HG03439 (cell line): ENCODE measurements around the gene CFAP100.
A peak's percentile ranks its signal among the peaks of the same experiment; 100 is the strongest.

Source experiments
- ATAC-seq: cut with Tn5 transposase; IDR thresholded peaks from one replicate; pipeline ENCODE4 v1.9.1; 2021; ENCODE audit warnings: mild to moderate bottlenecking, moderate library complexity; ENCODE audit not compliant: unreplicated experiment

CFAP100 gene

DNA sequence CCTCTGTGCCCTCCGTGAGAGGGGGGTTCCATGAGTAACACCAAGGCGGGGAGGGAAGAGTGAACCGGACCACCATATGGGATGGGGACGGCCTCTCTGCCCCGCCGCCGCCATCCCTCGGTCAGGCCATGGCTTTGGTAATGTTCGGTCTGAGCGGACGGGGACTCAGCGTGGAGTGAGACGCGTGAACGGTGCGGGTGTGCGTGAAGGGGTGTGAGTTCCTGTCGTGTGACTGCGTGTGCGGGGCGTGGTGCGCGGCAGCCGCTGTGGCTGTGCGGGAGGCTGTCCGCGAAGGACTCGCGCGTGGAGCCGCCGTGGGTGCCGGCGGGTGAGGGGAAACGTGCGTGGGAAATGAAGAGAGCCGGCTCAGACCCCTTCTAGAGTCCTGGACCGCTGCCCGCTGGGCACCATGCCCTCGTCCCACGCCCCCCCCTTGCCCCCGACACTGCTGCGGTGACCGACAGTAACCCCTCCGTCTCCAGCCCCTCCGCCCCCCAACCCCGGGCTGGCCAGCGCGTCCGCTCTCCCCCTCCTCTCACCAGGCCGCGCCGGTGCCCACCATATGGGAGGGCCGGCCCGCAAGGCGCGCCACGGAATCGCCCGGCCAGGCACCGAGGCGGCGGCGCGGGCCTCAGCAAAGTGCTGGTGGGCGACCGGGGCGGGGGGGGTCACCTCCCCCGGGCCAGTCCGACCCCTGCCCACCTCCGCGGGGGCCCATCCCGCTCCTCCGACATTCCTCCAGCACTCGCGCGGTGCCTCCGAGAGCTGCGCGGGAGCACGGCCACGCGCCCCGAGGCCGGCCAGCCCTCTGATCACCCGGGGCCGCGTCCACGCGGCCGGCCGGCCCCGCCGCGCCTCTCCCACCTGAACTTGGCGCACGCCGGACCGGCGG, 38.1 kb upstream of the CFAP100 start:
- no peak for ATAC-seq

DNA sequence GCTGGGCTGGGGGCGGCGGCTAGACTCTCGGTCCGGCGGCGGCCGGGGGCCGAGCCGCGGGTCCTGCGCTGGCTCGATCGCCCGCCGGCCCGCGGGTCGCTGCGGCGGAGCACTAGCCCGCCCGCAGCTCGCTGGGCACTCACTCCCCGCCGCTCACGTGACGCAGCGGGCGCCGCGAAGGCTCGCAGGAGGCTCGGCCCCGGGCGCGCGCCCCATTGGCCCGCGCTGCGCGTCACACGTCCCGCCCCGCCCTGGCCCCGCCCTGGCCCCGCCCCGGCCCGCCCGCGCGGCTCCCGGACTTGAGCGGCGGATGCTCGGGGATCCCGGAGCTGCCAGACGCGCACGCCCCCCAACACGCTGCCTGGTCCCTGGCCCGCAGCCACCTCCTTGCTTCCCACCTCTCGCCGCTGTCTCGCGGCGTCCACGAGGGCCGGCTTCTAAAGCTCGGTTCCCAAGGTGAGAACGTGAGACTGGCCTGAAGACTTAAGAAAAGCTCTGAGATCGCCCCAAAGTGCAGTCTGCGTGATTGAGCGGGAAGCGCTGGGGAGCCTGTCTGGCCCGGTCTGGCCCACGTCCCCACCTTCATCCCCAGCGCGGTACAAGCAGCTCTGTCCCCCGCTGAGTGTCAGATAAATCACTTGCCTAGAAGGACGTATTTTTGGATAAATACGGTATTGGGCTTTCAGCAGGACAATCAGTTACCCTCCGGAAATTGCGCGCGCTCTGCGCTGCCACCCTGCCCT, 37.2 kb upstream of the CFAP100 start, which contains the start of gene KLF15:
TSS of gene KLF15 (minus strand) at position 114 of the 743 bp plus-strand sequence. CDS start 4,486 bp downstream, outside the sequence.
- ATAC-seq, result peak; percentile 82

DNA sequence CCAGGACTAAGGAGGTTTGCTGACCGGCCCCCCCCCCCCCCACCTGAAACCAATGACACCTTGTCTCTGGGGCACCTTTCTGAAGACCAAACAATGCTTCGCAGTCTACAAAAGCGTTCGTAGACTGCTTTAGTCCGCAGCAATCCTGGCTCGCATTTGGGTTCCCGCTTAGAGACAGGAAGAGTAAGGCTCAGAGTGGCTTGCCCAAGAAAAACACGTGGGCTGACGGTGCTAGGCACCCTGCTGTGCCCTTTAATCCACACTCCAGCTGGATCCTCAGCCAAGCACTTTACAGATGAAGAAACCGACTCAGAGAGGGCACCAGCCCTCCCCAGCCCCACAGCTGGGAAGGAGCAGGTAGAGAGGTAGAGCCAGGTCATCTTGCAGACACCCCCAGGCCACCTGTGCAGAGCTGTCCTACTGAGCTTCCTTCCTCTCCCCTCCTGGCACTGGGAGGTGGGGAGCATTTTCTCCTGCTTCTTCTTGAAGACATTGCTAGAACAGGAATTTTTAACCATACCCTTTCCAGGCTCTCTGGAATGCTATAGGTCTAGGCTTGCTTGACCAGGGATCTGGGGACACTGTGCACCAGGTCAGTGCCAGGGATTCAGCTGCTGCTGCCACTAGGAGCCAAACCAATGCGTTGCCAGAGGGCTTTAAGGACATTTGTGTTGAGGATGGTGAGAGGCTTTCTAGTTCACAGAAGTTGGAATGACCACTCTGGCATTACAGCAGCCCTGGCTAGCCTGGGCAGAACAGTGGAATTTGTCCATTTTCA, 36.5 kb upstream of the CFAP100 start:
- no peak for ATAC-seq

DNA sequence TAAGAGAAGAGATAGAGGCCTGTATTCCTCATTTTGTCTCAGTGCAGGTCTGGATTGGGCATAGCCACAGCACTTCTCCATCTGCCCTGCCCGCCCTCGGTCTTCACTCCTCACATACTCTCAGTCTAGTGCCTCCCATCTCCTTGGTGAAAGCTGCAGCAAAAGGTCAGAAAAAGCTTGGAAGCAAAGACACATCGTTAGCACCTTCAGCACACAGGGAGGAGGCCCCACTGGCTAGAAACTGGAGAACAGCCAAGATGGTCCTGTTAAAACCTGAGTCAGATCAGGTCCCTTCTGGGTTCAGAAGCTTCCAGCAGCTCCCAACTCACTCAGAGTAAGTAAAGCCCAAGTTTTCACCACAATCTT, 35.9 kb upstream of the CFAP100 start:
- ATAC-seq, result no peak

DNA sequence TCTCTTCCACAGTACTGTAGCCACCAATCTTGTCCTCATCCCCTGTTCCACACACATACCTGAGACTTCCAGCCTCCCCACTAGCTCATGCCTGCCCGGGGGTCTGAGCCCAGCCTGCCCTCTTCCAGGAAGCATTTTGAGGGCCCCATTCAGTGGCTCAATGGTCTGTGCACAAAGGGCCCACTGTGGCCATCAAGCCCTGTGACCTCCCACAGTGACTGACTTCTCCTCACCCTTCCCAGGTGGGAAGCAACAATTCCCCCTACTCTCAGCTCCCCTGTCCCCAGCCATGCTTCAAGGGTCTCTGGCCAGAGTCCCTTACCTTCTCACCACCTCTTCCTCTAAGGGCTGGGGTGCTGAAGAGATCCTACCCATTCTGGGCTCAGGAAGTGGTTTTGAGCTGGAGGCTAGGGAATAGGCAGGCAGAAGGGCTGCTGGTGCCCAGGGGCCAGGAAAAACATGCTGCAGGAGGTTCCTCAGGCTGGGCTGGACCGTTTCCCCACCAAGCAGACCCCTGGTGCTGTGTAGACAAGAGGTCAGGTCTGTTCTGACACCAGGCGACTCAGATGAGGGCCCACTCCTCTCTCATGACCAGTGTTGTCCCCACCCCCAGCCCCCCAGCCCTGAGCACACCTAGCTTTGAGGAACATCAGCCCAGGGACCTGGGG, 34.5 kb upstream of the CFAP100 start:
- ATAC-seq, result no peak

DNA sequence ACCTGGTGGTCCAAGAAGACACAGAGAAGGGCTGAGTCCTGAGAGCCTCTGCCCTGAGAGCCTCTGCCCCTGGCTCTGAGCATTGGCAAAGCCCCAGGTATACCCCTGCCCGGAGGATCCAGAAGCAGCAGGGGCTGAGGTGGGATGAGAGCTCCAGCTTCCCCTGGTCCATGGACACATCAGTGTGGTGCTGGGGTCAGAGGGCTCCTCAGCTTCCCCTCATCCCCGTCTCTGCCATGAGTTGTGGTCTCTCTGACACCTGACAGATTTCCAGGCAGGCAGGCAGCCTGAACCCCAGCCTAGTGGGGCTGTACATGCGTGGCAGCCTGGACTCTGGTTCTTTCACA, 34.0 kb upstream of the CFAP100 start:
- no peak for ATAC-seq

DNA sequence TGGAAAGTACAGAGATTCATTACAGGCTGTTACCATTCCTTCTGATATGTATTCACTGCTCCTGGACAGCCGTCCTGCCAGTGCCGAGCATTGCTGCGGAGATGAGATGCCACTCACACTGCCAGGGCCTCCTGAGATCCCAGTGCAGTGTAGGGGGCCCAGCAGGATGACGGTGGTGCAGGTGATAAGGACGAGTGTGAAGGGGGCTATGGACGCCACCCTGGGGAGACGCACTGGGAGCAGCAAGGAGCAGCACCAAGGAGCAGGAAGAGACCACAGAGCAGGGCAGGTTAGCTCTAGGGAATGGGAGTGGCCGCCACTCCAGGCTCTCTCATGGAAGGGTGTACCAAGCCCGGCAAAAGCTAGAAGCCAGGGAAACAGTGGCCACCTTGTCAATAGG, 33.5 kb upstream of the CFAP100 start:
- ATAC-seq, result no peak

DNA sequence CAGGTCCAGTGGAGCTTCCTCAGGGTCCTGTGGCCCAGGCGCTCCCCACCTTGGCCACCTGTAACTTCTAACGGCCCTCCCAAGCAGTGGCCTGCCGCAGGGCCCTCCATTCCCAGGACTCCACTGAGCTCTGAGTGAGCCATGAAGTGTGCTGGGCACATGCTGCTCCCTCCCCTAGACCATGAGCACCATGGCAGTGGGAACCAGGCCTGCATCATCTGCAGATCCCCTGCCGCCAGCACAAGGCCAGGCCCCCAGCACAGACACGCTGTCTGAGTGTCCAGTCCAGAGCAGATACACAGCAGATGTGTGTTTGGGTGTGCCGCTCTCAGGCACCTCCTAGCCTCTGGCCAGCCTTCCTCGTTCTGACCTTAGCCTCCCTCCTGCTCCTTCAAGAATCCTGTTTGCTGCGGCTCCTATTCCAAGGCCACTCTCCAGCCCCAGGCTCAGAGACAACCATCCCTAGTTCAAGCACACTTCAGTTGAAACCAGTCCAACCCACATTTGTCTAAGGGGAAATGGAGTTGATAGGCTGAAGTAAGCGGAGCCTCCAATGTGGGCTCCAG, 30.5 kb upstream of the CFAP100 start:
- no peak for ATAC-seq

DNA sequence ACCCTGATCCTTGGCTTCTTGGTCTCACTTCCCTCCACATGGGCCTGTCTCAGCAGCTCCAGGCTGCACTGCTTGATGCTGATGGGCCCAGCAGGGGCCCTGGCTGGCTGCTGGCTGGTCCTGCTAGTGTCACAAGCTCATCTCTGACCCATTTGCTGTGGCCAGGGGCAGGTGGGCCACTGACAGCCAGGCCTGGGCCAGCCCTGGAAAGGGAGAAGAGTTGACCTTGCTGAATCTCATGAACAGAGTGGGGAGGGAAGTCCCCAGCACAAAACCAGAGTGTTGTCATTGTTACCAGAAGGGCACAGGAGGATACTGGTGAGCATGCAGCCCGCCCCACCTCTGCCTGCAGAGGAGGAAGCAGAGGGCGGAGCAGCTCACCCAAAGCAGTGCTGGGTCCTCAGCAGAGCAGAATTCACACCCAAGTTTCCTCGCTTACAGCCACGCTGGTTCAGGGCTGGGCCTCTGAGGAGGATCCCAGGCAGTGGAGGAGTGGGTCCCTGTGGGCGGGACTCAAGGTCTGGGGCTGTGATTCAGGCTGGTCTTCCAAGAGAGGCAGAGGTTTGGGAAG, 29.9 kb upstream of the CFAP100 start:
- ATAC-seq, result no peak

DNA sequence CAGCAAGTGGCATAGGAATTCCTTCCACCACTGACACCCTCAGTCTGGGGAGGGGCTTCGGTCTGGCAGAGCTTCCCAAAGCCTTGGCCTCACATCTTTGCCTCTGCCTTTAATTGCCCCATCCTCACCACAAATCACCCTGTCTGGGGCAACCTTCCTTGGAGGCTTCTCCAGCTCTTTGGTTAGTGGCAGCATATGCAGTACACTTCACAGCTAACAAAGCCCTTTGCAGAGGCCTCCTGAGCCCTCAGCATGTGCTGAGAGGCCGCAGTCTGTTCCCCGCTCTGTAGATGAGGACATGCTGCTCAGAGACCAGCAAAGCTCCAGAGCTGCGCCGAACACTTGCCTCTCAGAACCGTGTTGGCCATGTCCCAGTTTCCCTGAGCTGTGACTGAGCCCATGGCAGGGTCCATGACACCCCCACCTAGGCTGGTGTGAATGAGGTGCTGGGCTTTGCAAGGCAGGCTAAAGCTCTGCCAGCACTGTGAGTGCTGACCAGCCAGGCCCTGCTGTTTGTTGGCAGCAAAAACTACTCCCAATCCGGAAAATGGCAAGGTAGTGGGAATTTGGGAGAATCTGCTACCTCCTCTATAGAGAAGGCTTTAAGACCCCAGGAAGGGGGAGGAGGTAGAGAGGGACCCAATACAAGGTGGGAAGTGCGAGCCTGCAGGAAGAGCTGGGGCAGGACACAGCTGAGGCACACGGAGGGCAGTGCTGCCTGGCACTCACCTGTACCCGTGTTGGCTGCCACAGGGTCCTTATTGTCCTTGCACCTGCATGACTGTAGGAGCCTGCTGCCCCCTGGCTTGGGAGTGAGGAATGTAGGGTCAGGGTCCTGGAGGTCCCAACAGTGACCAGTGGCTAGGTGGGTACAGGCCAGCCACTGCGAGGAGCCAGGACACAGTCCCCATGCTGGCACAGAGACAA, 29.1 kb upstream of the CFAP100 start:
- ATAC-seq, result no peak

DNA sequence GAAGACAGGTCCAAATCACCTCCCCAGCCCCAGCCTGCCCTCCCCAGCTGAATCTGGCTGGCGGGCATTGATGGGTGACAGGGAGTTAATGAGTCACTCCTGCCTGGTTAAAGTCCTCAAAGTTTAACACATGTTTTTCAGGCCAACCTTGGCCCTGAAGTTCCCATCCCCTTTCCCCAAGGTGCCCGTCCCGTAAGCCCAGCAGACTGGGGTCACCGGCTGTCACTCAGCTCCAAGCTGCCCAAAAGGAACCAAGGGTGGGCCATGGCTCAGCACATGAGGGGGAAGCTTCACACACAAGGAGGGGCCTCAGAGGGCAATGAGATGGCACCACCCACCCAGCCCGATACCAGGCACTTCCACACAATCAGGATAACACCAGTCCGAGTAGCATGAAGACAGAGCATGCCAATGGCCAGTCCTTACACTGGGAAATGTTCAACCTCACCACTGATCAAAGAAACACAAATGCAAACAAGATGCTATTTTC, 27.3 kb upstream of the CFAP100 start:
- no peak for ATAC-seq

DNA sequence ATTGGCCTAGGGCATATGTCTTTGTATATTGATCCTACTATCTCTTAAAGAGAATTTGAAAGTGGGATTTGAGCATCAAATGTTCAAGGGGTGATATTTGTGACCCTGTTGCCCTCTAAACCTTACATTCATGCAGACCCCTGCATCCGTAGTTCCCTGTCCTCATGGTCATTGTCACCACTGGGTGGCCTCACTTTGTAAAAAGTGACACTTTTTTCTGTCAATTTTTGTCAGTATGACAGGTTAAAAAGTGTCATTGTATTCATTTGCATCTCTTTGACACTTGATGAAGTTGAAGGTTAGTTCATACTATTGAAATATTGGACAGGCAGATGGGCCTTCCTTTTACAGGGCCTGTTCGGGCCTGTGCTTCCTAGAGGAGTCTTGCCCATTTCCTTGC, 25.2 kb upstream of the CFAP100 start:
- ATAC-seq, result no peak

DNA sequence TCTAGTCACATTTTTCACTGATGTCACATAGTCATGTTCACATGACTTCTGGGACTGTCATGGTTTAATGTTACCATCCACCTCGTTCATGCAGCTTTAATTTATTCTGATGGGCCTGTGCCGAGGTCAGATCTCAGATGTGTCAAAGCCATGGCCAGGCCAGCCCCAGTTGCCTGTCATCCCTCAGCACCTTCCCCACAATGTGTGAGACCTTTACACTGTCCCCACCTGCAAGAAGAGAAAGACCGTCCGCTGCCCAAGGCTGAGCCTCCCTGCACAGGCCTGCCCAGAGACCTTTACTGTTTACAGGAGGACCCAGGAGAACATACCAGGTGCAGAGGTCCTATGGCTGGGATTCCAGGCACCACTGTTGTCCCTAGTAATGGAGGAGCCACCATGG, 24.7 kb upstream of the CFAP100 start:
- ATAC-seq, result no peak

DNA sequence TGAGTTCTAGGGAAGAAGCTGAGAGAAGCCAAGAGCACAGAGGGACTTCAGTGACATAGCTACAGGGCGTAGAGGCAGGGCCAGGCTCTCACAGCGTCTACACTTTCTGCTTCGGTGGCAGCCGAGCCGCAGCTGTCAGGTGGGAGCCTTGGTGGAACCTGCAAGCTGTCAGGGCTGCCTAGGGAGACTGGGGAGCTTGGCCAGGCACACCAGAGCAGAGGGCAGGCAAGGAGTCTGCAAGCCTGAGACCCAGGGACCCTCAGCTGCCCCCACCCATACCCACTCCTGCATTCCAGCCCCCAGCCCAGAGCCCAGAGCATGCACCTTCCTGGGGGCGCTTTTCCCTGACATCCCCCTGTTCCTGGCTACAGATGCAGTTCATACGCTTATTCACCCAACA, 24.1 kb upstream of the CFAP100 start:
- ATAC-seq, result no peak

DNA sequence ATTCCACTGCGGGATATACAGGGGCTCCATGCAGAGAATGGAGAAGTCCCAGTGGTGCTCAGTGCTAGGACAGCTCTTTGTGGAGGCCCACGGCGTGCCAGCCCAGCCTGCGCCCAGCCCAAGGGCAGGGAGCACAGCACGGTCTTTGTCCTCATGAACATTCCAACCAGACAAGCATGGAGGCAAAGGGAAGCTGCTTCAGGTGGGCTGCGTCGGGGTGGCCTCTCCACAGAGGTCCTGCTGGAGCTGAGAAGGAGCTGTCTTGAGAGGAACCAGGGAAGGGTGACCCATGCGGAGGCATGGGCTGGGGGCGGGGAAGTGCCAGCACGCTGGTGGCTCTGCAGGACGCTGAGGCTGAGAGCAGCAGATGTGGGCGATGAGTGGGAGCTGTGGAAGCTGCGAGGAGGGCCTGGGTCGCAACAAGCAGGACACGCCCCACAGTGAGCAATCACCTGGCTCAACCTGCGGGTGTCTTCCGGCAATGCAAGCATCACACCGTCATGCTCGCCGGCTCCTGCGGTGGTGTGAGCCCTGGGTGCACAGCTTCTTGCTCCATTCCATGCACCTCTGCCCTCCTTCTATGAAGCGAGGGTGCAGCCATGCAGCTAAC, 23.5 kb upstream of the CFAP100 start:
- no peak for ATAC-seq

DNA sequence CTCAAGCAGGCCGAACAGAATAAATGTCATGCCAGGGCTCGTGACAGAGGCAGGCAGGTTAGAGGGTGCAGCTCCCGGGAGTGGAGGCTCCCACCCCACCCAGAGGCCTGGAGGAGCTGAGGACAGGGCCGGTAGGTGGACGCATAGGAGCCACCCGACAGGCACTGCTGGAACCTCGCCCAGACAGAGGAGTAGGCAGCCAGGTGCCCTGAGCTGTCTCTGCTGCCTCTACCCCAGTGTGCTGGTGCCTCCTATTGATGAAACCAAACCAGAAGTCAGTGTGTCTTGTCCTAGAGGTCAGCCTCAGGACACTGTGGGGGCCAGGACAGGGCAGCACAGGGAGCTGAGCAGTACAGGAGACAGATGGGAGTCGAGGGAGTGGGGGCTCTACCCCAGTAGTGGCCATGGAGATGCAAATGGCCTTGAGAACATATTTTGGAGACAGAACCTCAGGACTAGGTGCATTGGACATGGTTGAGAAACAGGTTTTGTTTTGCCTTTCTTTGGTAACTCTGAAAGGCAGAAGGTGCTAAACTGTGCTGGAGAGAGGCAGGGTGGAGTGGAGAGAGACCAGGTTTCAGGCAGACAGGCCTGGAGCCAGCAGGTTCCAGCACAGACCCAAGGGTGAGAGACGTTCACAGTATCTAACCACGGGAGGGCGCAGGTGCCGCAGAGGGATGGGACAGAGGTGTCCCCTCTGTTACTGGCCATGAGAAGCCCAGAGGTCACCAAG, 22.1 kb upstream of the CFAP100 start:
- no peak for ATAC-seq

DNA sequence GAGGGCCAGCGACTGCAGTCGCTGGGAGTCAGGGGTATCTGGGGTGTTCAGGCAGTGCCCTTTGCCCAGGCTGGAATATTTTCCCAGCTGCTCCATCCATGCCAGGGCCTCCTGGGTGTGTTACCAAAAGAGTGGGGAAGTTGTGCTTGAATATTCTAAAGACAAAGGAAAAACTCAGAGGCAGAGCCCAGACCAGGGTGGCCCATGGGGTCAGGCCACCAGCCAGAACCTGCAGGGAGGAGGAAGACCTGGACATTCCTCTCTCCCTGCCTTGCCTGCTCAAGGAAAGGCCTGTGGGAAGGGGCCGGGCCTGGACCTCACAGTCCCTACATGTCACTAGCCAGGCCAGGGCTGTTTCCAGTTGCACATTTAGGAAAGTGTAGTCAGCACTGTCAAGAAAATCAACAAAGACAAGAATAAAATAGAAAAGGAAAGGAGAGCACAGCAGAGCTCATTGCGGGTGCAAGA, 21.5 kb upstream of the CFAP100 start:
- ATAC-seq, result no peak
